A549 (cell line): Measurements from ENCODE around the gene ARL15. TPM values are rescaled to one million over a fixed set of nuclear protein-coding genes. Genes with fewer than 3 reads are reported as not detected.

Source experiments
- ATAC-seq, 2 experiments: fragments of 200-7000 bp in 1 of 2; fragments of >200 bp in 1 of 2; cut with Nextera tagmentation in 1 of 2; cut with Tn5 transposase in 1 of 2; 3 replicates each; pipeline versions ENCODE4 v1.8.0 to v1.9.1; 2018 to 2020; ENCODE audit warnings: mild to moderate bottlenecking in 1 of 2, moderate library complexity in 1 of 2
- CTCF ChIA-PET: fragments of 300-600 bp; sonication (Branson Sonifier 250); formaldehyde crosslinking; extraction: SDS; loops from one replicate; lab custom pipeline; 2021; ENCODE audit warnings: antibody characterized with exemption, inconsistent platforms; lab: Yijun Ruan, JAX
- POLR2A ChIA-PET: fragments of 350-600 bp; formaldehyde crosslinking; extraction: SDS; loops from one replicate; lab custom pipeline; 2021; ENCODE audit warnings: antibody characterized with exemption, inconsistent platforms; lab: Yijun Ruan, JAX
- DNase-seq, 2 experiments: peaks; one replicate each; pipeline versions ENCODE4 v3.0.0 to v3.0.0-alpha.2; 2011 to 2016; ENCODE audit warnings: low read depth in 1 of 2, low spot score in 1 of 2
- FAIRE-seq: peaks from 2 replicates; lab custom pipeline; 2011; peaks lifted over from hg19 to GRCh38; lab: Jason Lieb, UNC
- H3K27ac ChIP-seq, 2 experiments: fragments of >200 bp; sonication (Bioruptor Twin); formaldehyde crosslinking; 3 replicates each; pipeline ENCODE4 v1.5.1; 2016 to 2017
- H3K4me1 ChIP-seq: fragments of >200 bp; sonication (Bioruptor Twin); formaldehyde crosslinking; 3 replicates; pipeline ENCODE4 v1.6.1; 2016
- H3K4me2 ChIP-seq: fragments of >200 bp; sonication (Bioruptor Twin); formaldehyde crosslinking; 3 replicates; pipeline ENCODE4 v1.6.1; 2016
- H3K4me3 ChIP-seq: fragments of >200 bp; sonication (Bioruptor Twin); formaldehyde crosslinking; 3 replicates; pipeline ENCODE4 v1.5.1; 2016
- H3K9me3 ChIP-seq: fragments of >200 bp; sonication (Bioruptor Twin); formaldehyde crosslinking; 3 replicates; pipeline ENCODE4 v1.6.1; 2016
- EHF ChIP-seq: fragments of 250-450 bp; sonication (Bioruptor Pico); IDR thresholded peaks from 2 replicates; pipeline ENCODE4 v1.5.0; 2020; ENCODE audit warnings: mild to moderate bottlenecking
- ELK1 ChIP-seq: fragments of 150-350 bp; IDR thresholded peaks from 2 replicates; pipeline ENCODE4 v1.6.1; 2014; ENCODE audit warnings: low read depth, mild to moderate bottlenecking, low read length
- EP300 ChIP-seq, 2 experiments: fragments of >200 bp; sonication (Bioruptor Twin); formaldehyde crosslinking; IDR thresholded peaks; 2 replicates in 1 of 2; 3 replicates in 1 of 2; pipeline ENCODE4 v1.6.1; 2016 to 2017
- ESRRA ChIP-seq: fragments of 150-350 bp; IDR thresholded peaks from 2 replicates; pipeline ENCODE4 v1.6.1; 2014; ENCODE audit warnings: mild to moderate bottlenecking, low read length, borderline replicate concordance
- FOSL2 ChIP-seq, 2 experiments: fragments of 450-650 bp in 1 of 2; fragments of >200 bp in 1 of 2; sonication (Bioruptor Twin) in 1 of 2; formaldehyde crosslinking; IDR thresholded peaks; 2 replicates each; pipeline versions ENCODE4 v1.5.0 to v1.6.1; 2016 to 2020; ENCODE audit warnings: mild to moderate bottlenecking in 1 of 2, moderate library complexity in 1 of 2
- GATA3 ChIP-seq: IDR thresholded peaks from 2 replicates; pipeline ENCODE4 v1.6.1; 2012; ENCODE audit warnings: borderline replicate concordance
- HDAC2 ChIP-seq: fragments of 200-600 bp; sonication (generic); IDR thresholded peaks from 2 replicates; pipeline ENCODE4 v1.6.1; 2016
- HOXB13 ChIP-seq: fragments of 250-450 bp; sonication (Bioruptor Pico); IDR thresholded peaks from 2 replicates; pipeline ENCODE4 v1.5.0; 2020; ENCODE audit warnings: low read depth, mild to moderate bottlenecking, moderate library complexity
- MAFK ChIP-seq: fragments of 450-650 bp; IDR thresholded peaks from 2 replicates; pipeline ENCODE4 v1.6.1; 2014; ENCODE audit not compliant: partially characterized antibody
- NFE2L2 ChIP-seq: fragments of 150-350 bp; conservative IDR thresholded peaks from 2 replicates; pipeline ENCODE4 v1.6.1; 2014; ENCODE audit warnings: low read length
- NPAS2 ChIP-seq: fragments of 250-450 bp; sonication (Bioruptor Pico); IDR thresholded peaks from 2 replicates; pipeline ENCODE4 v1.8.0; 2022; ENCODE audit warnings: mild to moderate bottlenecking, moderate library complexity, borderline replicate concordance
- RARB ChIP-seq: fragments of 250-450 bp; sonication (Bioruptor Pico); IDR thresholded peaks from 2 replicates; pipeline ENCODE4 v1.8.0; 2021; ENCODE audit warnings: mild to moderate bottlenecking, moderate library complexity
- RCOR1 ChIP-seq: fragments of 150-350 bp; IDR thresholded peaks from 2 replicates; pipeline ENCODE4 v1.6.1; 2014; ENCODE audit warnings: antibody characterized with exemption, low read length, low read depth
- RFX5 ChIP-seq: fragments of 450-650 bp; IDR thresholded peaks from 2 replicates; pipeline ENCODE4 v1.7.1; 2014; ENCODE audit warnings: antibody characterized with exemption, mild to moderate bottlenecking, moderate library complexity
- SMC3 ChIP-seq: fragments of >200 bp; sonication (Bioruptor Twin); formaldehyde crosslinking; IDR thresholded peaks from 3 replicates; pipeline ENCODE4 v1.6.1; 2018; ENCODE audit warnings: inconsistent platforms
- TFCP2L1 ChIP-seq: fragments of 250-450 bp; sonication (Bioruptor Pico); IDR thresholded peaks from 2 replicates; pipeline ENCODE4 v1.5.0; 2021; ENCODE audit warnings: mild to moderate bottlenecking
- USF2 ChIP-seq: fragments of 450-650 bp; IDR thresholded peaks from 2 replicates; pipeline ENCODE4 v1.6.1; 2014; ENCODE audit warnings: antibody characterized with exemption
- ZC3H11A ChIP-seq: fragments of 450-650 bp; IDR thresholded peaks from 2 replicates; pipeline ENCODE4 v1.6.1; 2014; ENCODE audit warnings: antibody characterized with exemption, mild to moderate bottlenecking
- ZNF302 ChIP-seq: fragments of 250-450 bp; sonication (Bioruptor Pico); IDR thresholded peaks from 2 replicates; pipeline ENCODE4 v1.9.0; 2021; ENCODE audit warnings: inconsistent platforms, mild to moderate bottlenecking, moderate library complexity
- WGBS: methylation state at CpG from one replicate; pipeline ENCODE4 v1.1.6; 2017; ENCODE audit errors: missing lambda C conversion rate; 5-methylcytosine and 5-hydroxymethylcytosine counted together
- polyA plus RNA-seq, 4 experiments: library from polyadenylated mRNA; depleted of rRNA in 3 of 4; stranded (reverse); fragments of >200 nt; fragmentation: RNase III in 1 of 4; extraction: RNeasy Plus Mini Kit Qiagen cat#74134 plus additional on column Dnase treatment in 1 of 4; gene quantifications; 2 replicates in 3 of 4; 3 replicates in 1 of 4; pipeline ENCODE4 v1.2.3, GENCODE V29; 2011 to 2017
- TF ChIP-seq, protein P1 (sequence below): fragments of 250-450 bp; sonication (Bioruptor Pico); IDR thresholded peaks from 2 replicates; pipeline ENCODE4 v1.5.0; 2021; ENCODE audit warnings: mild to moderate bottlenecking, moderate library complexity, borderline replicate concordance

The ARL15 gene
- polyA plus RNA-seq, 2 of the 4 experiments (the other 2 are of a cell fraction), result 11.8 to 12.1 TPM

GRCh38 chr5:54360089-54360488 is 49.7 kb upstream of the ARL15 start (continued):
- no peak for TF ChIP-seq ESRRA
- TF ChIP-seq USF2, result no peak
- no peak for TF ChIP-seq HOXB13

GRCh38 chr5:54357408-54358058 is 47.2 kb upstream of the ARL15 start:
- Histone ChIP-seq H3K4me1 (peaks cover 28% of the 10 kb centered on the region; the same call in 2 of the 3 replicates), H3K4me2 (no peak overlapping the region), H3K4me3 (no peak overlapping the region), H3K9me3 (peaks cover 11% of the 10 kb centered on the region; the same call in 2 of the 3 replicates)
- ChIA-PET POLR2A (no interaction called here), CTCF (interaction anchor here (1.4 kb wide), 1 partner anchor 13 kb away, joined by 3 read pairs; no protein-coding TSS in a partner anchor)
- no peak for FAIRE-seq
- ATAC-seq, result no peak
- WGBS, result 63% methylated on average over 4 of the region's 4 CpGs
- no peak for TF ChIP-seq SMC3
- TF ChIP-seq USF2, result no peak
- no peak for TF ChIP-seq RFX5
- no peak for TF ChIP-seq GATA3
- no peak for TF ChIP-seq RCOR1
- TF ChIP-seq RARB (CRISPR knock-in tag), result no peak
- no peak for TF ChIP-seq ELK1
- no peak for TF ChIP-seq EHF (CRISPR knock-in tag)
- no peak for TF ChIP-seq FOSL2 (IDR thresholded peaks at IDR 0.05)
- TF ChIP-seq FOSL2 (CRISPR knock-in tag; IDR thresholded peaks at IDR 0.05), result no peak
- no peak for TF ChIP-seq MAFK
- no peak for TF ChIP-seq NFE2L2
- TF ChIP-seq TFCP2L1 (CRISPR knock-in tag), result no peak
- no peak for TF ChIP-seq ZNF302 (CRISPR knock-in tag)
- no peak for TF ChIP-seq NPAS2
- TF ChIP-seq, protein P1, sequence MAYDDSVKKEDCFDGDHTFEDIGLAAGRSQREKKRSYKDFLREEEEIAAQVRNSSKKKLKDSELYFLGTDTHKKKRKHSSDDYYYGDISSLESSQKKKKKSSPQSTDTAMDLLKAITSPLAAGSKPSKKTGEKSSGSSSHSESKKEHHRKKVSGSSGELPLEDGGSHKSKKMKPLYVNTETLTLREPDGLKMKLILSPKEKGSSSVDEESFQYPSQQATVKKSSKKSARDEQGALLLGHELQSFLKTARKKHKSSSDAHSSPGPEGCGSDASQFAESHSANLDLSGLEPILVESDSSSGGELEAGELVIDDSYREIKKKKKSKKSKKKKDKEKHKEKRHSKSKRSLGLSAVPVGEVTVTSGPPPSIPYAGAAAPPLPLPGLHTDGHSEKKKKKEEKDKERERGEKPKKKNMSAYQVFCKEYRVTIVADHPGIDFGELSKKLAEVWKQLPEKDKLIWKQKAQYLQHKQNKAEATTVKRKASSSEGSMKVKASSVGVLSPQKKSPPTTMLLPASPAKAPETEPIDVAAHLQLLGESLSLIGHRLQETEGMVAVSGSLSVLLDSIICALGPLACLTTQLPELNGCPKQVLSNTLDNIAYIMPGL (CRISPR knock-in tag), result no peak
- TF ChIP-seq EP300 (IDR thresholded peaks at IDR 0.05), result no peak
- no peak for TF ChIP-seq ZC3H11A
- no peak for TF ChIP-seq HDAC2
- TF ChIP-seq, all 56 proteins: peak for 0
- DNase-seq, result no peak
- H3K27ac ChIP-seq, result no peak overlapping the region
